ENCODE data around the gene PDLIM5.

Gene PDLIM5

DNA sequence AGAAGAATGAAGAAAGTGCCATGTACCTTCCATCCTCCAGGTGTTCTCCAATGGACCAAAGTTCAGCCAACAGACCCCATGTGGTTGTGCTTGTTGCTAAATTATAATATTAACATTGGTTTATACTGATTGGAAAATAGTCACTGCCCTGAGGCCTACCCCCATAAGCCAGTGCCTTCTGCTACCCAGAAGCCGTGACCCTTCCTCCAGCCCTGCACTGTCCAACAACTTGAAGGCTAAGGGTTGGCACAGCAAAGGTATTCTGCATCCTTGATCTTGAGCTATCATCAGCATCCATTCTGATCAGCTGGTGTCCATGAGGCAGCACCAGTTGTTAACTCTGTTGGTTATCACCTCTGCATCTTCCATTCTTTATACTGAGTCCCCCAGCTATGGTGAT is 239.8 kb downstream of the PDLIM5 start:
- H3K4me1 ChIP-seq (ENCODE audit: insufficient read depth, poor library complexity, severe bottlenecking), result no peaks in the 10 kb centered on the region
- ATAC-seq (ENCODE audit: low read depth) (no peak), DNase-seq (ENCODE audit: low spot score) (no peak)
- no peaks in the 10 kb centered on the region for H3K36me3 ChIP-seq (ENCODE audit: low read depth)
- H3K9me3 ChIP-seq (ENCODE audit: severe bottlenecking), result no peaks in the 10 kb centered on the region
- H3K27me3 ChIP-seq (ENCODE audit: insufficient read depth, poor library complexity, severe bottlenecking), result no peaks in the 10 kb centered on the region
- H3K27ac ChIP-seq (ENCODE audit: poor library complexity, severe bottlenecking), result no peak overlapping the region
- no peak overlapping the region for H3K4me3 ChIP-seq (ENCODE audit: severe bottlenecking)
- TF ChIP-seq, protein P1, sequence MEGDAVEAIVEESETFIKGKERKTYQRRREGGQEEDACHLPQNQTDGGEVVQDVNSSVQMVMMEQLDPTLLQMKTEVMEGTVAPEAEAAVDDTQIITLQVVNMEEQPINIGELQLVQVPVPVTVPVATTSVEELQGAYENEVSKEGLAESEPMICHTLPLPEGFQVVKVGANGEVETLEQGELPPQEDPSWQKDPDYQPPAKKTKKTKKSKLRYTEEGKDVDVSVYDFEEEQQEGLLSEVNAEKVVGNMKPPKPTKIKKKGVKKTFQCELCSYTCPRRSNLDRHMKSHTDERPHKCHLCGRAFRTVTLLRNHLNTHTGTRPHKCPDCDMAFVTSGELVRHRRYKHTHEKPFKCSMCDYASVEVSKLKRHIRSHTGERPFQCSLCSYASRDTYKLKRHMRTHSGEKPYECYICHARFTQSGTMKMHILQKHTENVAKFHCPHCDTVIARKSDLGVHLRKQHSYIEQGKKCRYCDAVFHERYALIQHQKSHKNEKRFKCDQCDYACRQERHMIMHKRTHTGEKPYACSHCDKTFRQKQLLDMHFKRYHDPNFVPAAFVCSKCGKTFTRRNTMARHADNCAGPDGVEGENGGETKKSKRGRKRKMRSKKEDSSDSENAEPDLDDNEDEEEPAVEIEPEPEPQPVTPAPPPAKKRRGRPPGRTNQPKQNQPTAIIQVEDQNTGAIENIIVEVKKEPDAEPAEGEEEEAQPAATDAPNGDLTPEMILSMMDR (IDR thresholded peaks at IDR 0.05; ENCODE audit: poor library complexity, severe bottlenecking), result no peak

DNA sequence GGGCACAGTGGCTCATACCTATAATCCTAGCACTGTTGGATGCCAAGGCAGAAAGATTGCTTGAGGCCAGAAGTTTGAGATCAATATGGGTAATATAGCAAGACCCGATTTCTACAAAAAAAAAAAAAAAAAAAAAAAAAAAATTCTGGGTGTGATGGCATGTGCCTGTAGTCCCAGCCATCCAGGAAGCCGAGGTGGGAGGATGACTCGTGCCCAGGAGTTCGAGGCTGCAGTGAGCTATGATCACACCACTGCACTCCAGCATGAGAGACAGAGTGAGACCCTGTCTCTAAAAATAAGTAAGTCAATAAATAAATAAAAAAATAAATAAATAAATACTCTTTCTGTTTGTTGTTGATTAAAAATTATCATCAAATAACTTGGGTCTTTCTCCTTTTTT is 243.6 kb downstream of the PDLIM5 start:
- H3K27ac ChIP-seq (ENCODE audit: poor library complexity, severe bottlenecking), result no peak overlapping the region
- ATAC-seq (ENCODE audit: low read depth) (no peak), DNase-seq (ENCODE audit: low spot score) (no peak)

DNA sequence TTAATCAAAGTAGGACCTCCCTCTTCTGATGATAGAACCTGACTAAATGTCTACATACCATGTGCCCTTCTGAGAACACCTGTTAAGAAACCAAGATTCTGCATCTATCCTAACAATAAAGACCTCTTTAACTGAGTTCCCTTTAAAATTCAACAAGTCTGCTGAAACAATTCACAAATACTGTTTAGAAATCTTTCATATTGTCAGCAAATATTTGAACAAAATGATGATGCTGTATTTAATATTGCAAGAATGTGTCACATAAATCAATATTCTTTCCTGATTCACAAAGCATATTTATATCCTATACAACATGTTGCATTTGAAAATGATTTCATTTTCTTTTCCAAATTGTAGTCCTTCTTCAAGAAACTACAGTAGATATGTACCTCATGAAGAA is 246.4 kb downstream of the PDLIM5 start:
- H3K36me3 ChIP-seq (ENCODE audit: low read depth), result no peaks in the 10 kb centered on the region
- TF ChIP-seq, protein P1 (IDR thresholded peaks at IDR 0.05; ENCODE audit: poor library complexity, severe bottlenecking), result no peak
- H3K27ac ChIP-seq (ENCODE audit: poor library complexity, severe bottlenecking), result no peak overlapping the region
- ATAC-seq (ENCODE audit: low read depth) (no peak), DNase-seq (ENCODE audit: low spot score) (no peak)
- no peaks in the 10 kb centered on the region for H3K4me1 ChIP-seq (ENCODE audit: insufficient read depth, poor library complexity, severe bottlenecking)
- no peaks in the 10 kb centered on the region for H3K27me3 ChIP-seq (ENCODE audit: insufficient read depth, poor library complexity, severe bottlenecking)
- H3K4me3 ChIP-seq (ENCODE audit: severe bottlenecking), result no peak overlapping the region
- H3K9me3 ChIP-seq (ENCODE audit: severe bottlenecking), result no peaks in the 10 kb centered on the region

More for the DNA sequence above, 243.6 kb downstream of the PDLIM5 start:
- Histone ChIP-seq H3K4me1 (ENCODE audit: insufficient read depth, poor library complexity, severe bottlenecking) (no peaks in the 10 kb centered on the region), H3K4me3 (ENCODE audit: severe bottlenecking) (no peak overlapping the region), H3K36me3 (ENCODE audit: low read depth) (no peaks in the 10 kb centered on the region), H3K9me3 (ENCODE audit: severe bottlenecking) (no peaks in the 10 kb centered on the region), H3K27me3 (ENCODE audit: insufficient read depth, poor library complexity, severe bottlenecking) (no peaks in the 10 kb centered on the region)
- TF ChIP-seq, protein P1 (IDR thresholded peaks at IDR 0.05; ENCODE audit: poor library complexity, severe bottlenecking), result no peak

DNA sequence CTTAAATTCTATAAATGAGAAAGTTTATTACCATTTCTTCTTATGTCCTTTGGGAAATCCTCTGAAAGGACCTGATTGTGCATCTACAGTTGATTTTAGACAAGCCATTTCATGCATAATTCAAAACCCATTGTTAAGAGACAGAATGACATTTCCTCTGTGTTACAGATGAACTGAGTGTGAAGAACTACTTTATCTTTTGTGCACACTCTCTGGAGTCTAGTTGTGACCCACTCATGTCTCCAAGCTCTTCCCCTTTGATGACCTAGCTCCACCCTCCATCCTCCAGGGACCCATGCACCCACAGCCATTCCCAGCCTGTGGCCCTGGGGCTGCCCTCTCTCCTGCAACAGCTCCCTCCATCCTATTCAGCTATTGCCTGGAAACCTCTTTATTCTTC is 248.6 kb downstream of the PDLIM5 start:
- DNase-seq (ENCODE audit: low spot score), result no peak
- no peaks in the 10 kb centered on the region for H3K9me3 ChIP-seq (ENCODE audit: severe bottlenecking)
- no peak overlapping the region for H3K27ac ChIP-seq (ENCODE audit: poor library complexity, severe bottlenecking)
- no peak overlapping the region for H3K4me3 ChIP-seq (ENCODE audit: severe bottlenecking)
- ATAC-seq (ENCODE audit: low read depth), result no peak
- no peaks in the 10 kb centered on the region for H3K36me3 ChIP-seq (ENCODE audit: low read depth)
- no peaks in the 10 kb centered on the region for H3K27me3 ChIP-seq (ENCODE audit: insufficient read depth, poor library complexity, severe bottlenecking)
- TF ChIP-seq, protein P1 (IDR thresholded peaks at IDR 0.05; ENCODE audit: poor library complexity, severe bottlenecking), result no peak
- H3K4me1 ChIP-seq (ENCODE audit: insufficient read depth, poor library complexity, severe bottlenecking), result no peaks in the 10 kb centered on the region

DNA sequence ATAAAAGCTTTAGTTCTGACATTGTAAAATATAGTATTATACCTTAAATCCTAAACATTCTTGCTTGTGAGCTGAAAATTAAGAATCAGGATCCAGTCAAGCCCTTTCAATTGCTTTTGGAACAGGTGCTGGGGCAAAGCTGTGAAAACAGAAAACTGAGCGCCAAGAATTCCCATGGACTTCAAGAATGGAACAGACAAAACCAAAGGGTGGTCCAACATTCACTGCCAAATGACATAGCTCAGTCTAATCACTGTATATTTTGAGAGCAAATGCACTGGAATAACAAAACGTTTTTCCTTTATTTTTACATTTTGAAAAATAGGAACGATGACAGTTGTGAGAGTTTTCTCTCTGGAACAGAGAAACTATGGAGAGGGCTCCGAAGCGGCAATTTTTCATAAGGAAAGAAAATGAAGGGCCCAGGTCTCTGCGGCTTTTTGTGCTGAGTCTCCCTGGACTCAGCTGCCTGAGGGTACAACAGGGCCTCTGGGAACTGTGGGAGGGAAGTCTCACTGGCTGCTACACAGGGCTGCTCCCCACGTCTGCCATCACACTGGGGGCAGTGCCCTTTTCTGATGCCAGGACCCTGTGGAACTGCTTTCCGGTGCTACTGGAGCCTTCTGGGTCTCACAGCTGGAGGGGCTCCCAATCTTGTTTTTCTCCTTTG is 250.0 kb downstream of the PDLIM5 start:
- TF ChIP-seq, protein P1 (IDR thresholded peaks at IDR 0.05; ENCODE audit: poor library complexity, severe bottlenecking), result no peak
- Histone ChIP-seq H3K36me3 (ENCODE audit: low read depth) (no peaks in the 10 kb centered on the region), H3K27ac (ENCODE audit: poor library complexity, severe bottlenecking) (no peak overlapping the region), H3K27me3 (ENCODE audit: insufficient read depth, poor library complexity, severe bottlenecking) (no peaks in the 10 kb centered on the region), H3K4me1 (ENCODE audit: insufficient read depth, poor library complexity, severe bottlenecking) (no peaks in the 10 kb centered on the region), H3K4me3 (ENCODE audit: severe bottlenecking) (no peak overlapping the region), H3K9me3 (ENCODE audit: severe bottlenecking) (no peaks in the 10 kb centered on the region)
- DNase-seq (ENCODE audit: low spot score) (no peak), ATAC-seq (ENCODE audit: low read depth) (no peak)
